GM13977 (cell line): ENCODE data around the gene ZNRD2.

Source experiments
- DNase-seq: peaks from one replicate; pipeline ENCODE4 v3.0.0; 2012; ENCODE audit warnings: low spot score
- CTCF ChIP-seq: IDR thresholded peaks from 2 replicates; pipeline ENCODE4 v1.5.1; 2012; ENCODE audit warnings: mild to moderate bottlenecking, control low read depth; ENCODE audit not compliant: insufficient read depth; ENCODE audit errors: extremely low read depth, missing control alignments
- in situ Hi-C: fragments of 300-500 bp; cut with MboI; formaldehyde crosslinking; loops from one replicate; pipeline ENCODE4 v1.12.0; 2022; ENCODE audit warnings: low sequenced_read_pairs, low pct_unique_long_range_greater_than_20kb, mixed read lengths, inconsistent platforms; ENCODE audit not compliant: unreplicated experiment

ZNRD2 gene

GRCh38 chr11:65525546-65526480 is 44.5 kb upstream of the ZNRD2 start:
- DNase-seq: no peak
- in situ Hi-C loops: no loop called here
- no peak for TF ChIP-seq CTCF

- no peak for DNase-seq
- TF ChIP-seq CTCF: no peak
- in situ Hi-C loops: no loop called here
Measured at GRCh38 chr11:65526744-65527143, 43.5 kb upstream of the ZNRD2 start.

GRCh38 chr11:65528819-65529350 is 41.4 kb upstream of the ZNRD2 start:
- TF ChIP-seq CTCF: no peak
- in situ Hi-C loops: no loop called here
- no peak for DNase-seq

- in situ Hi-C loops: no loop called here
- DNase-seq: no peak
Measured at GRCh38 chr11:65529475-65530156, 40.7 kb upstream of the ZNRD2 start.

GRCh38 chr11:65530157-65530496 is 40.1 kb upstream of the ZNRD2 start:
- peak; percentile 17 for TF ChIP-seq CTCF
- in situ Hi-C loops: no loop called here
- DNase-seq: no peak

More at GRCh38 chr11:65529475-65530156, 40.7 kb upstream of the ZNRD2 start:
- no peak for TF ChIP-seq CTCF

GRCh38 chr11:65532388-65533064 is 37.8 kb upstream of the ZNRD2 start:
- in situ Hi-C loops: no loop called here
- DNase-seq: no peak
- TF ChIP-seq CTCF: no peak
